Left renal pelvis (tissue), 4 donors: Measurements from ENCODE around the gene NEUROG3. TPM values are rescaled to one million over a fixed set of nuclear protein-coding genes. Genes with fewer than 3 reads are reported as not detected.

Experiments
- DNase-seq, 4 donors: peaks; one replicate each; pipeline ENCODE4 v3.0.0-alpha.2; 2013; ENCODE audit warnings: low read depth in 4 of 4, low spot score in 3 of 4
- polyA plus RNA-seq, 4 donors: library from polyadenylated mRNA; unstranded; fragments of 120-200 nt; gene quantifications; one replicate each; pipeline ENCODE4 v1.2.1, GENCODE V29; 2013; ENCODE audit not compliant: insufficient read length in 4 of 4

The NEUROG3 gene, protein sequence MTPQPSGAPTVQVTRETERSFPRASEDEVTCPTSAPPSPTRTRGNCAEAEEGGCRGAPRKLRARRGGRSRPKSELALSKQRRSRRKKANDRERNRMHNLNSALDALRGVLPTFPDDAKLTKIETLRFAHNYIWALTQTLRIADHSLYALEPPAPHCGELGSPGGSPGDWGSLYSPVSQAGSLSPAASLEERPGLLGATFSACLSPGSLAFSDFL
- polyA plus RNA-seq: not detected

DNA sequence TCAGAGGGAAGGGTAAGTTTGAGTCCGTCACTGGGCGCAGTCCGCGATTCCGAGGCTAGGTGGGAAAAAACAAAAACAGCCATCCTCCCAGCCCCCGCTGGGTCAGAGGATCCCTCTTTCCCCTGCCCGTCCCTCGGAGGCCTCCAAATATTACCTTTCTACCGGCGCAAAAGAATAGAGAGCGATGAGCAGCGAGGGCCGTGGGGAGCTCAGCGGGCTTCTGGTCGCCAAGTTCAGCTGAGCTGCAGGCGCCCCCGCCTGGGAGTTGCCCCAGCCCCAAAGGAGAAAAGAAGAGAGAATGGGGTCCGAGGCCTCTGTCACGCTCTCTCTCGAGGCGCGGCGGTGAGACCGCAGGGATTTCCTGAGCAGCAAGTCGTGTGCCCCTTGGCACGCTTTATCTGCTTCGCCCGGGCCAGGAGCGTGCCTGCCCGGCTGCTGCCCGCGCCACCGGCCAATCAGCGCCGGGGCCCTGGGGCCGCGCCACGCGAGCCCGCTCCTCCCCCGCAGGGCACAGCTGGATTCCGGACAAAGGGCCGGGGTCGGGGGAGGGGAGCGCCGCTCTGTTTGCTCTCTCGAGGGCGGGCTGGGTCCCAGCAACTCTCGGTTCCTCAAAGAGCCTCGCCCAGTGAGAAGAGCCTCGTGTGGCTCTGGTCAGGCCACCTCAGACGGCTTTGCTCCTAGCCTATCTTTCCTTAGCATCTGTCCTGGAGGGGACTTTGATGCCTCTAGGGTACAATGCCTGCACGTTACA lies at the start of gene NEUROG3:
Gene NEUROG3 (minus strand): TSS at position 367 of the 751 bp plus-strand sequence. CDS start 379 bp downstream, outside the sequence.
- no peak for DNase-seq

DNA sequence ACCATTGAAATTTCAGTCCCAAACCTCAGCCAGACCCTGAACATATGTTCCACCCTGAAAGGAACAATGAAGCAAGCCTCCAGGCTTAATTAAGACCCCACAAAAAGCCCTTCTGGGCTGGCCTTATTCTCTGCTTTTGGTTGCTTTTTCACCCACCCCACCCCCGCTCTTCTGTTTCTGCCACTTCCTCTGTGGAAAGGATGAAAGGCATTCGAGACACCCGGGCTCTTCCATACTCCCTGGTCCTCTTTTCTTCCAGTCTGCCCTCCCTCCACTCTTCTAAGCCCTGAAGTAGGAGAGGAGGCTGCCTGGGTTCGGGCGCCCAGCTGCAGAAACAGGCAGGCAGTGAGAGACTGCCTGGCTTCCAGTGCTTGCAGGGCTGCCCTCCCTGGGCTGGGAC lies 47.4 kb upstream of the NEUROG3 start:
- no peak for DNase-seq

DNA sequence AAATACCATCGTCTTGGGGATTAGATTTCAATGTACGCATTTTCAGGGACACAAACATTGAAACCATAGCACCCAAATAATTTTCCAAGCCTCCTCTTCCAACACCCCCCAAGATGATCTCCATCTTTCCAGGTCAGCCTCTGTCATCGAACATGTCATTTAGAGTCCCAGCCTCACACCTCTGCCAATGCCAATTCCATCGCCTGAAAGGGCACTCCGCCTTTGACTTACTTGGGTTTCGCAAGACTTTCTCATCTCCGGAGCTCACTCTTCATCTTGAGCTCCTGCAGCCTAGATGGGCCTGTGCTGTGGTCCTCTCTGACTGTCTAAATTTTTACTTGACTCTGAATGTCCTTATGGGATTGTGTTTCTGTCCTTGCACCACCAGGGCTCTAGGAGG lies 46.4 kb upstream of the NEUROG3 start:
- no peak for DNase-seq

DNA sequence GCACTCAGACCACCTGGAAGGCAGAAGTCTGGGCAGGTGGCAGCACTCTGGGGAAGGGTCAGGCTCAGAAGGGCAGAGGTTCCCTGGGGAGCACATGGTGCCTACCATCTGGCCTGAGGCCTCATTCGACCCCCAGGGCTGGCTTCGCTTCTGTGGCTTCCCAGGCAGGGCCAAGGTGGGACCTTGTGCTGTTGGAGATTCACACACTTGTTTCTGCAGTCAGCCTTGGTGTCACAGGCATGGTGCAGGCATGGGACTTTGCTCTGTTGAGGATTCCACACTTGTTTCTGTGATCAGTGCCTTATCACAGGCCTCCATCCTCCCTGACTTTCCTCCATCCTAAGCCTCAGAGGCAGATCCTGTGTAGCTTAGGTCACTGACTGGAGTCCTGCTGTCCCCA lies 45.5 kb upstream of the NEUROG3 start:
- no peak for DNase-seq

DNA sequence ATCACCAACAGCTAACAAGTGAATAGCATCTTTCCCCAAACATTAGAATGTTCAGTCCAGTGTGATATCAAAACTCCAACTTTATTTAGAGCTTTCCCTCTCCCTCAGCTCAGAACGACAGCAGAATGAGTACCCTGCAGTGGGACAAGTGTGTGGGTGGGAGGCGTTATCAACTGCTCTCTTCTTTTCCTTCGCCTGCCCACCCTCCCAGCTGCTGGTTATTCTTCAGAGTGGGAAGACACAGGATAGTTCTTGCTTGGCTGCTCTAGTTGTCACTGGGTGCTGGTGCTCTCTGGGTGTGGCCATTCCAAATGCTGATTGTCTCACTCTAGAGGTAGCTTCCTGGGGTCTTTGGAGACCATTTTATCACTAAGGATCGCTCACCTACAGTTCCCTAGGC lies 43.1 kb upstream of the NEUROG3 start:
- DNase-seq: no peak

DNA sequence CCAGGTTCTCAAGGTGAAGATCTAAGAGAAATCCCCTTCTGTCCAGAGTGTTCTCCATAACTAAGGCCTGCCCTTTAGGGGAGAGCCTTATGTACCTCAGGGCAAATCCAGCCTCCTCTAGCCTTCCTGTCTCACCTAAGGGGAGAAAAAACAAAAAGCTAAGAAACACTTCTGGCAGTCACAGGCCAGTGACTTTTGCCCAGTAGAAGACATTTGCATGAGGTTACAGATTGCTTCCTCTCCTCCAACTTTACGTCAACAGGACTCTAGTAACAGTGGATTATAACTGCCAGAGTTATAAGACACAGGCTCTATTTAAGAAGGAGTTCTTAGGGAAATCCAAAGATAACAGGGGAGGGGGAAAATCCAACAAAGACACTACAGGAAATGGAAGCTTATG lies 40.9 kb upstream of the NEUROG3 start:
- no peak for DNase-seq

DNA sequence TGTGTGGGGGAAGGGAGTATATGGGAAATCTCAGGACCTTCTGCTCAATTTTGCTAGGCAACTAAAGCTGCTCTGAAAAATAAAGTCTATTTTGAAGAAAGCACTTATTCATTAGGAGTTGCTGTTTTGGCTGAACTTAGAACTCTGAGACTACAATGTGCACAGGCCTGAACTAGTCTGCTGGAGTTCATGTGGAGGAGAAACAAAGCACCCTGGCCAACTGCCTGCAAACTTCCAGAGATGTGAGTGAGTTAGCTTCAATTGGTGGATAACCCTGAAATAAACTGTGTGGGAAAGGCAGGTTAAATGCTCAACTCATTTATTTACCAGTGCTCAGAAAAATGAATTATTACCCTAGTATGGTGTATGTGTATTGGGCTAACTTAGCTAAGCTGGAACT lies 39.5 kb upstream of the NEUROG3 start:
- no peak for DNase-seq

DNA sequence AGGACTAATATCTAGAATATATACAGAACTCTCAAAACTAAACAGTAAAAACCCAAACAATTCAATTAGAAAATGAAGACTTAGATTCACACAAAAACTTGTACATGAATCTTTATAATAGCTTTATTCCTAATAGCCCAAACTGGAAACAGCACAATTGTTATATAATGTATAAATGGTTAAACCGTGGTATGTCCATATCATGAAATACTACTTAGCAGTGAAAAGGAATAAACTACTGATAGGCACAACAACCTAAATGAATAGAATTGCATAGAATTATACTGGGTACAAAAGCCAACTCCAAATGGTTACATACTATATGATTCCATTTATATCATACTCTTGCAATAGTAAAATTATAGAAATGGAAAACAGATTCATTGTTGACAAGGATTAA lies 35.9 kb upstream of the NEUROG3 start:
- DNase-seq: no peak

DNA sequence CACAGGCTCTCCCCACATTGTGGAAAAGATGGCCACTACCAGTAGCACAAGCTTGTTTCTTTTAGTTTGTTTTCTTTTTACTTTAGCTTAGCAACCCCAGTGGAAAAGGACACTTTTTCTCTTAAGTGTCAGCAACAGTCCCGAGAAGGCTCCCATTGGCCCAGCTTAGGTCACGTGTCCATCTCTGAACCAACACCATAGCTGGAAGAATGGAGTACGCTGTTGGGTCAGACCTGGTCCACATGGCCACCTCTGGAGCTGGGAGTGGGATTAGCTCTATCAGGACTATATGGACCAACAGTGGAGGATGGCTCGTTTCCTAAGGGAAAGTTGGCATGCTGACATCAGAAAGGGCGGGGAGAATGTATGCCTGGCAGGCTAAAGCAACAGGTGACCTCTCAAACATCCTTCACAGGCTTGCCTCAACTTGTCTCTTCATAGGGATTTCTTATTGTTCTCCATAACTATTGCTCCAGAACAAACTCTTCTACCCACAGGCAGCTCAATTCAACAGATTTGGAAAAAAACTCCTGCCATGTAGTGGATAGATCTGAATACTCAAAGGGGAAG lies 27.6 kb upstream of the NEUROG3 start:
- no peak for DNase-seq

DNA sequence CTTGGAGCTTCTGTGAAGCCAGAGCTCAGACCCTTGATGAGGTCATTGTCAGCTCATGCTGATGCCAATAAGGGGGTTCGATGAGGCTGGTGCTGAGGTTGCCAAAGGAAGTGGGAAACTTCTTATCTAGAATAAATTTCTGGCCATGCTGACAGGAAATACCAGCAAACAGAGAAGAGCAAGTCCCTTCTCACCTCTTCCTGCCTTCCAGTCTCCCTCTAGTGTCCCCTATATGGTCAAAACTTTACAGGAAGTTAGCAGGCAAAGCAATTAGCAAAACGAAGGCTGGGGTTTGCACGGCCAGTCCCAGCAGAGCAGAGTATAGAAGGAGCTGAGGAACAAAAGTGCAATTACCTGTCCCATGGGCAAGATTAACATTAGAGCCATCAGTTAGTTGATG lies 15.1 kb upstream of the NEUROG3 start:
- DNase-seq: no peak

DNA sequence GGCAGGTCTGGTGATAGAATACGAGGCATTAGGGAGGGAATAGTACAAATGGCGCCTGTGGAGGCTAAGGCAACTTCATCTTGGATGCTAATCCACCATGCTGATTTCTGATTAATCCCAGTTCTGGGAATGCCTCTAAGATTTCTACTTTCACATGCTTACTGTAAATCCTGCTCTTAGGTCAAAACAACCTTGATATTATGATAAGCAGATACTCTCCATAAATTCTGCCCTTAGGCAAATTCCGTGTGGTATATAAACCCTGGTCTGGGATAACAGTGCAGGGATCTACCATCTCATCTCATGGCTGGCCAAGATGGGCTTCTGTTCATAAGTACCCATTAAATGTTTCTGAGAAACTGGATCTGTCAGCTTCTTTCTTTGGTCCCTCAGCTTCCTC lies 11.4 kb upstream of the NEUROG3 start:
- DNase-seq: no peak

DNA sequence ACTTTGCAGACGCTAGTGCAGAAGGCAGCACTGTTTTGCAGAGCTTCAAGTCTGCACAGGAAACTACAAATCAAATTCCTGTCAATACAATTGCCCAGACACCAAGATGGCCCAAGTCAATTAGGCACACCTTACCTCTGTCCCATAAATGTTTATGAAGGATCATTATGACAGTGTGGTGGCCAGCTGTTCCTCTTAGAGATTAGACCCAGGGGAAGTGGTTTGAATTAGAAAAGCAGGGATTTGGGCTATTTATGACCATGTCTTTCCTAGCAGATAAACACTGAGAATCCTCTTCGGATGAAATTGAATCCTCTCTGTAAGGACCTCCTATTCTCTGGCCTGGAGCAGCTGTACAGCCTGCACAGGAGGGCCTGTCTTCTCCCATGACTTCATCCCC lies 9.9 kb upstream of the NEUROG3 start:
- no peak for DNase-seq

DNA sequence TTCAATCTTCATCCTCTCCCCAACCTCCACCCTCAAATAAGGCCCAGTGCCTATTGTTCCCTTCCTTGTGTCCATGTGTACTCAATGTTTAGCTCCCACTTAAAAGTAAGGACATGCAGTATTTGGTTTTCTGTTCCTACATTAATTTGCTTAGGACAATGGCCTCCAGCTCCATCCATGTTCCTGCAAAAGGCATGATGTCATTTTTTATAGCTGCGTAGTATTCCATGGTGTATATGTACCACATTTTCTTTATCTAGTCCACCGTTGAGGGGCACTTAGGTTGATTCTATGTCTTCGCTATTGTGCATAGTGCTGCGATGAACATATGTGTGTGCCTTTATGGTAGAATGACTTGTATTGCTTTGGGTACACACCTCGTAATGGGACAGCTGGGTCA lies 7.2 kb upstream of the NEUROG3 start:
- DNase-seq: no peak

DNA sequence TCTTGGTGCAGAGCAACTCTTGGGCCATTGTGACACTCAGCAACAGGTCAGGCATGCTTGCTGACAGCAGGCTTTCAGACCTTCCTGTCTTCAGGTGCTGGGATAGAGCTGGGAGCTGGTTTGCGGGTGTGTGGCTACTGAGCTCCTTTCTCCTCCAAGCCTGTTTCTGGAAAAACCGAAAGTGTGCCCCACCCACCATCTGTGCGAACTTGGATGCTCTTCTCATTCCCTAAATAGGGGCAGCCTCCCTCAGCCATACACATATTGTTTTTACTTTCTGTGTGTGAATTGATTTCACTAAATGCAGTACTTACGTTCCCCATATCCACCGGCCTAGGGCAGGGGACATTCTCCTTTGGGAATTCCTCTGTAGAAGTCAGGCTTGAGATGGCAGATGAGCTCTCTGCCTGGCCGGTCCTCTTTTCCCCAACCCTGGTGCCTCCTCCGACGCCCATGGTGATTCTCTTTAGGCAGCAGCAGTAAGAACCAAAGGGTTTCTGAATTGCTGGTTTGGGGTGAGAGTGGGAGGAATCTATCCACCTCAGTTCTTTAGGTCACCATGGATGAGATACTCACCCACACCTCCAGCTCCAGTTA lies 6.3 kb upstream of the NEUROG3 start:
- DNase-seq: no peak

DNA sequence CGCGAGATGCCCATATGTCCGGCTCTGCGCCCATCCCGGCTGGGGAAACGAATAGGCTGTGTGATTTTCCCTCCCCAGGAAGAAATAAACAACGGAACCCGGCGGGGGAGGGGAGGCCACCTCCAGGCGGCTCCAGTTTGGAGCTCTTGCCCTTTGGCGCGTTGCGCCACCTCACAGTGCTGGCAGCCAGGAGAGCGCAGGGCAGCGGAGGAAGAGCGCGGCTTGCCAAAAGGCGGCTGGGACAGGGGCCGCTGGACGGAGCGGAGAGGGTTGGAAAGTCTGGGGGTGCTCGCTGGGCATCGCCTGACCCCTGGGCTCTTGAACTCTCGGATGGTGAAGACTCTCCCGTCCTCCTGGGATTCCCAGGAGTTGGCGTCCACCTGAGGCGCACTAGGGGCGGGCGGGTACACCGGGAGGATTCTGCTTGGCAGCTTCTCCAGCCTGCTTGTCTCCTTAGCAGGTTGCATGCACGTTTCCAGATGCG lies 5.3 kb upstream of the NEUROG3 start:
- DNase-seq: no peak

DNA sequence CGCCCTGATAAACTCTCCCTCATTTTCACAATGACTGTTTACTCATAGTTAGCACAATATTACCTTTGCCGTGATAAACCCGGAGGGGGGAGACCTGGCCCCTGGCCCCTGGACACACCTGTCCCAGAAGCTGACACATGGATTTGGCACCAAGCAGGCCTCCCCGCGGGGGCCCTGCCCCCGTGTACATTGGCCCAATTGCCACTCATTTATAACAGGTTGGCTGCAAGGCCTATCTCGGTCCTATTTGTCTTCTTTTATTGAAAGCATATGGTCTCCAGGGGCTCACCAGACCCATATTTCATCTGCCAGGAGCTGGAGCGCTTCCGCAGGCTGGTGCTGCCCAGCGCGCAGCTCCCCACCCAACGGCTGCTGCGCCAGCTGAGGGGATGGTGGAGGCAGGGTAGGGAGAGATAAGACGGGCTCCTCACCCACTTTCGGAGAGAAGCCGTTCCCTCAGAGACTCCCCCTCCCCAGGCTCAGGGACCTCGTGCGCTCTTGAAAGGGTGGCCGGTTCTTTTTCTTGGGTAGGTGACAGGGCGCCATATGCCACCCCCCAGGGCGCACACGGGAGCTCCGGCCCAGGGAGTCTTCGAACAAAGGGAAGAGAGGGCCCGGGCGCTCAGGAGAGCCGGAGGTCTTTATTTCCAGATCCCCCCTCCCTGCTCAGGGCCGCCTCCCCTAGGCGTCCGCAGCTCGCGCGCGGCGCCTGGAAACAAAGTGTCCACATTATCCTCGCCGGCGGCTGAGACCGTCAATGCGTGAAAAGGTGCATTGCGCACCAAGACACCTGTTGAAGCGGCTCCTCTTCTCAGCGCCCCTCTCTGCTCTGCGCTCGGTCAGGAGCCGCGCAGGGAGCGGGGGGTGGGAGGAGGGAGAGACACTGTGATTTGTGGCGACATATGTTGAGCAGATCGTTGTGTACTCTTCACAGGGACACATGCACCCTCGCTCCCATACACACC lies 4.3 kb upstream of the NEUROG3 start:
- no peak for DNase-seq

DNA sequence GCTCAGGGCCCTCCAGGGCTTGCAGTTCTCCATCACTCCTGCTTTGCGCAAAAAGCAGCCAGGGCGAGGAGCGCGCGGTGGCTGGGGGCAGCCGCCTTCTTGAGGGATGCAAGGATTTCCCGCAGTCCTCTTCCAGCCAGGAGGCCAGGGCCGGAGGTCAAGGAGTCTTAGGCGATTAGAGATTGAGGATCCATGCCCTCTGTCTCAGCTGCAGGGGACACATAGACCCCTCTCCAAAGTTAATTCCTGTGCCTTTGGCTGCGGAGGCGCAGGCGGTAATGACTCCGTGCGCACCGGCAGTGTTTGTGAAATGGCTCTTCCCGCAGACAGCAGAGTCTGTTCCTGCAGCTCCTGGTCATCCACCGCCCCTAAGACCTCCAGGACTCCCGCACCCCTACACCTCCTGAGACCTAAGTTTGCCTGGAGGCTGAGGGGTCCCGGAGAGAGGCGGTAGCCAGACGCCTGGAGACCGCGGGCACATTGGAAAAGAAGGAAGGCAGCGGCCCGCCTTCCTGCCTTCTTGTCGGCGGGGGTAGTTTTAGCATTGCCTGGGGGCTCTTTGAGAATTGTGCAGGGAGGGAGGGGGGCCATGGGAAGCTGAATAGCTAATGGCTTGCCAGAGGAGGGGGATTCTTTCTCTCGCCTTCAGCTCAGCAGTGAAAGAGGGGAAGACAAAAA lies 3.3 kb upstream of the NEUROG3 start:
- DNase-seq: no peak

DNA sequence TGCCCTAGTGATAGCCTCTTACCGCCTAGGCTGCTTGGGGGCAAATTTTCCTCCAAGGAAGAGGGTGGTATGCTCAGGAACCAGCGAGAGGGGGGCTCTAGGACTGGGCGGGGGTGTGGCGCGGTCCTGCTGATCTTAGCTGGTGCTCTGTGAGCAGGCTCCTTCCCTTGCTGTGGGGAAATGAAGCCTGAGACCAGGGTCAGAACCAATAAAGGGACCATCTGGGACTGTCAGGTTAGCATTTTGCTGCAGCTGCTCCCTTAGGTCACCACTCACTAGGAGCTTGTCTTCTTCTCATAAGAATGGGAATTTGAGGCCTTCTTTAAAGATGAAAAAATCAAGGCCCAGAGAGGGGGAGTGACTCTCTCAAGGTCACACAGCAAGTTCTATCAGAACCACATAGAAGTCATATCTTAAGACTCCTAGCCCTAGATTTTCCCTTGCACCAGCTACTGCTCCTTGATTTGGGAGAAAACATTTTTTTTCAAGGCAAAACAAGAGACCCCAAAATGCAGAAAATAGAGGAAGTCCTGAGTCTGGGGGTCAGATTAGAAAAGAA lies 2.0 kb upstream of the NEUROG3 start:
- DNase-seq: no peak

DNA sequence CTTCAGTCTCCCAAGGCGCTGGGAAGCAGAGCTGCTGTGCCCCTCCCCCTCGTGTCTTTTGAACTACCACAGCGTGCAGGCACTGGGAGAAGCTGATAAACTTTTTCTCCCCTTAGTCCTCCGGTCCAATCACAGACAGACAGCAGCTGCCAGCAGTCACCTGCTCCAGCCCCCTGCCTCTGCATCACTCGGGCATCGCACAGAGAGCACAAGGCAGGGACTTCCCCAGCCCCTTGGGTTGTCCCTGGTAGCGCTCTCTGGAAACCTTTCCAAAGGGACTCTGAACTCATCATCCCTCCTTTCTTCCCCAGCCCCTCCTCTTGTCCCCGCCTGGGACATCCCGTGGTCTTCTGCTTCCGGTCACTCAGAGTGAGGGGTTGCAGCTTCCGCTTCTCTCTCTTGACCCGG lies 1.4 kb upstream of the NEUROG3 start:
- DNase-seq: no peak
